ENCODE results near the gene SEPTIN8.

- TF ChIP-seq CTCF (IDR thresholded peaks at IDR 0.05 in 4 of 5, conservative IDR thresholded peaks at IDR 0.05 in 1 of 5) (no peak), POLR2A (IDR thresholded peaks at IDR 0.05) (no peak)
Measured at GRCh38 chr5:132774896-132775295, 2.1 kb downstream of the SEPTIN8 start.
